Pancreas (tissue), 10 donors: ENCODE data around the gene PHF10. TPM values are rescaled to one million over a fixed set of nuclear protein-coding genes. Genes with fewer than 3 reads are reported as not detected.

Source experiments
- ATAC-seq, 4 donors: fragments of 200-7000 bp; cut with Tn5 transposase; one replicate each; pipeline versions ENCODE4 v1.8.0 to v1.9.1; 2020; ENCODE audit warnings: mild to moderate bottlenecking in 4 of 4, moderate library complexity in 4 of 4
- DNase-seq, 6 donors: peaks; one replicate each; pipeline ENCODE4 v3.0.0-alpha.2; 2020
- FAIRE-seq: peaks from 2 replicates; lab custom pipeline; 2012; peaks lifted over from hg19 to GRCh38; lab: Jason Lieb, UNC
- H3K27ac ChIP-seq, 4 donors: fragments of 200-600 bp; sonication (generic); 1 replicate in 3 of 4; 2 replicates in 1 of 4; pipeline versions ENCODE4 v1.5.0 to v1.8.0; 2020
- H3K27me3 ChIP-seq, 4 donors: fragments of 200-600 bp; one replicate each; pipeline ENCODE4 v1.8.0; 2021
- H3K36me3 ChIP-seq, 3 donors: fragments of 200-600 bp; sonication (generic) in 1 of 3; one replicate each; pipeline versions ENCODE4 v1.5.0 to v1.8.0; 2020 to 2021
- H3K4me1 ChIP-seq, 3 donors: fragments of 200-600 bp; one replicate each; pipeline ENCODE4 v1.8.0; 2021
- H3K4me3 ChIP-seq, 4 donors: fragments of 200-600 bp; sonication (generic) in 2 of 4; one replicate each; pipeline versions ENCODE4 v1.5.0 to v1.8.0; 2020 to 2021
- H3K9me3 ChIP-seq, 4 donors: fragments of 200-600 bp; one replicate each; pipeline ENCODE4 v1.8.0; 2021
- CTCF ChIP-seq, 4 donors: fragments of 200-600 bp; sonication (generic) in 3 of 4; IDR thresholded peaks; one replicate each; pipeline versions ENCODE4 v1.5.0 to v1.8.0; 2021; ENCODE audit warnings: antibody characterized with exemption in 4 of 4
- WGBS, 2 donors: extraction: QIAGEN DNeasy Blood & Tissue Kit; methylation state at CpG; one replicate each; pipeline ENCODE4 v1.1.7; 2013; 5-methylcytosine and 5-hydroxymethylcytosine counted together
- intact Hi-C, 3 donors: fragments of 100-400 bp; cut with DNase I; formaldehyde crosslinking; loops; one replicate each; pipeline versions ENCODE4 v1.11.1 to v1.14.2; 2022
- polyA plus RNA-seq, 2 donors: library from polyadenylated mRNA; stranded (reverse); fragments of 200-250 nt; gene quantifications; one replicate each; pipeline ENCODE4 v1.2.3, GENCODE V29; 2013
- total RNA-seq, 6 donors: library from RNA; stranded (reverse); fragmentation: NEBNext Ultra II Directional in 4 of 6; extraction: Animal tissue kit (Norgen Biotek cat#: 25700) in 4 of 6; gene quantifications; one replicate each; pipeline versions ENCODE4 v1.2.1 to v1.2.4, GENCODE V29; 2021 to 2023
- donor health status: healthy with polysubstance abuse.
- donor health status: DM: no; HTN: no; CAD: no; lungs with moderate emphysema.
- donor health status: DM: no; HTN: no; CAD: no.
- donor health status: control.
- donor health status: control.
- donor health status: Bipolar disorder and iron deficiency.
- donor health status: DM: yes; HTN: yes; CAD: no.
- donor health status: DM: no; HTN: no; CAD: no.
- donor health status: DM: no; HTN: no; CAD: no.
- donor health status: DM: yes; HTN: yes; CAD: no.

Gene PHF10
- total and polyA plus RNA-seq, 8 donors: 14.1 to 39.8 (median 21.8) TPM

- intact Hi-C loops: no loop called here
- ATAC-seq (no peak), FAIRE-seq (no peak), DNase-seq (peak in 1 of 6 donors; percentile 44)
- Histone ChIP-seq H3K27me3 (no peaks in the 10 kb centered on the region), H3K4me3 (no peak overlapping the region), H3K36me3 (no peaks in the 10 kb centered on the region), H3K9me3 (no peaks in the 10 kb centered on the region), H3K4me1 (no peaks in the 10 kb centered on the region), H3K27ac (no peak overlapping the region)
- 94% methylated on average over 23 of the region's 23 CpGs for WGBS, 2 donors
- TF ChIP-seq CTCF (IDR thresholded peaks at IDR 0.05): no peak
Observed at GRCh38 chr6:169656546-169657283, 67.6 kb downstream of the PHF10 start.

GRCh38 chr6:169654598-169655391 lies 69.5 kb downstream of the PHF10 start:
- no peak for FAIRE-seq
- Histone ChIP-seq H3K36me3 (no peaks in the 10 kb centered on the region), H3K9me3 (no peaks in the 10 kb centered on the region), H3K4me1 (no peaks in the 10 kb centered on the region), H3K4me3 (peak overlapping the region in 3 of 4 donors; percentile 9 to 39 (median 30)), H3K27me3 (no peaks in the 10 kb centered on the region), H3K27ac (peak overlapping the region; percentile 31 to 73 (median 52))
- intact Hi-C loops: no loop called here
- peak; percentile 64 to 86 (median 78) for DNase-seq
- ATAC-seq: peak; percentile 97 to 99 (median 98)
- whole genome bisulfite sequencing, 2 donors: 42 to 53% methylated on average over 46 of the region's 46 CpGs
- TF ChIP-seq CTCF (IDR thresholded peaks at IDR 0.05): no peak

Other genes with a start within 250 kb of the PHF10 start
- gene WDR27, start 22.5 kb downstream of the PHF10 start, total RNA-seq: 10 to 100 TPM in 5 of 6 donors, 1 to 10 TPM in 1; 9.6 to 32.2 (median 14.9) TPM
- 10 to 100 TPM; 25.5 to 43.1 TPM for gene WDR27, start 22.5 kb downstream of the PHF10 start, polyA plus RNA-seq
- gene C6orf120, start 22.4 kb downstream of the PHF10 start, total RNA-seq: 10 to 100 TPM in 4 of 6 donors, 1 to 10 TPM in 2; 7.9 to 15.5 (median 13.9) TPM
- gene C6orf120, start 22.4 kb downstream of the PHF10 start, polyA plus RNA-seq: 1 to 10 TPM; 2.9 to 6.9 TPM
- gene DYNLT2, start 27.1 kb upstream of the PHF10 start, total RNA-seq: 1 to 10 TPM in 2 of 6 donors, under 1 TPM in 4; 0.20 to 1.2 (median 0.89) TPM
- 1 to 10 TPM; 1.4 to 2.9 TPM for gene DYNLT2, start 27.1 kb upstream of the PHF10 start, polyA plus RNA-seq
- gene ERMARD, start 27.1 kb upstream of the PHF10 start, total RNA-seq: 10 to 100 TPM in 5 of 6 donors, 1 to 10 TPM in 1; 9.1 to 16.7 (median 13.7) TPM
- gene ERMARD, start 27.1 kb upstream of the PHF10 start, polyA plus RNA-seq: 10 to 100 TPM; 50.7 to 62.4 TPM